Spleen (tissue), 7 donors: ENCODE data around the gene KCNH6.

Experiments
- POLR2A ChIP-seq, 3 donors: fragments of 450-650 bp; IDR thresholded peaks; one replicate each; pipeline ENCODE4 v1.5.1; 2017; ENCODE audit warnings: antibody characterized with exemption in 3 of 3, mild to moderate bottlenecking in 1 of 3
- POLR2AphosphoS5 ChIP-seq, 3 donors: sonication (generic); formaldehyde crosslinking; IDR thresholded peaks; one replicate each; pipeline ENCODE4 v1.5.1; 2017; ENCODE audit warnings: antibody characterized with exemption in 3 of 3
- TF ChIP-seq, protein P1 (sequence below), 11 experiments: fragments of 200-600 bp in 7 of 11; fragments of 450-650 bp in 4 of 11; sonication (generic) in 4 of 11; IDR thresholded peaks in 8 of 11; conservative IDR thresholded peaks in 3 of 11; 1 replicate in 7 of 11; 2 replicates in 4 of 11; pipeline versions ENCODE4 v1.4.0 to v1.8.0; 2016 to 2021; ENCODE audit warnings: antibody characterized with exemption in 11 of 11, inconsistent platforms in 4 of 11, mild to moderate bottlenecking in 1 of 11
- donor health status: DM: no; HTN: no; CAD: no; lungs with moderate emphysema.
- donor health status: DM: no; HTN: no; CAD: no.
- donor health status: DM: no; HTN: no; CAD: no.

DNA sequence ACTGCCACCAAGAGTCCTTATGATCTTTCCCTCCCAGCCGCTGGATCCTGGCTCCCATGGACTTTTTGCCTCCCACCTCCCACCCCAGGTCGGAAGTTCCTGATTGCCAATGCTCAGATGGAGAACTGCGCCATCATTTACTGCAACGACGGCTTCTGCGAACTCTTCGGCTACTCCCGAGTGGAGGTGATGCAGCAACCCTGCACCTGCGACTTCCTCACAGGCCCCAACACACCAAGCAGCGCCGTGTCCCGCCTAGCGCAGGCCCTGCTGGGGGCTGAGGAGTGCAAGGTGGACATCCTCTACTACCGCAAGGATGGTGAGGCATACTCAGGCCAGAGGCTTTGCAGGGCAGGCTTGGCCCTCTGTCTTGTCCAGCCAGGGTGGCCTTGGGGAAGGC is 893 bp downstream of the KCNH6 start:
- TF ChIP-seq POLR2A (IDR thresholded peaks at IDR 0.05) = no peak
- TF ChIP-seq, protein P1, sequence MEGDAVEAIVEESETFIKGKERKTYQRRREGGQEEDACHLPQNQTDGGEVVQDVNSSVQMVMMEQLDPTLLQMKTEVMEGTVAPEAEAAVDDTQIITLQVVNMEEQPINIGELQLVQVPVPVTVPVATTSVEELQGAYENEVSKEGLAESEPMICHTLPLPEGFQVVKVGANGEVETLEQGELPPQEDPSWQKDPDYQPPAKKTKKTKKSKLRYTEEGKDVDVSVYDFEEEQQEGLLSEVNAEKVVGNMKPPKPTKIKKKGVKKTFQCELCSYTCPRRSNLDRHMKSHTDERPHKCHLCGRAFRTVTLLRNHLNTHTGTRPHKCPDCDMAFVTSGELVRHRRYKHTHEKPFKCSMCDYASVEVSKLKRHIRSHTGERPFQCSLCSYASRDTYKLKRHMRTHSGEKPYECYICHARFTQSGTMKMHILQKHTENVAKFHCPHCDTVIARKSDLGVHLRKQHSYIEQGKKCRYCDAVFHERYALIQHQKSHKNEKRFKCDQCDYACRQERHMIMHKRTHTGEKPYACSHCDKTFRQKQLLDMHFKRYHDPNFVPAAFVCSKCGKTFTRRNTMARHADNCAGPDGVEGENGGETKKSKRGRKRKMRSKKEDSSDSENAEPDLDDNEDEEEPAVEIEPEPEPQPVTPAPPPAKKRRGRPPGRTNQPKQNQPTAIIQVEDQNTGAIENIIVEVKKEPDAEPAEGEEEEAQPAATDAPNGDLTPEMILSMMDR (IDR thresholded peaks at IDR 0.05 in 8 of 11, conservative IDR thresholded peaks at IDR 0.05 in 3 of 11) = no peak
- no peak for TF ChIP-seq POLR2AphosphoS5 (IDR thresholded peaks at IDR 0.05)
